ENCODE measurements around the gene CINP. TPM values are rescaled to one million over a fixed set of nuclear protein-coding genes. Genes with fewer than 3 reads are reported as not detected.
A peak's percentile ranks its signal among the peaks of the same experiment; 100 is the strongest.

Gene CINP
- total and polyA plus RNA-seq, 7 donors = 22.5 to 42.4 (median 33.5) TPM

DNA sequence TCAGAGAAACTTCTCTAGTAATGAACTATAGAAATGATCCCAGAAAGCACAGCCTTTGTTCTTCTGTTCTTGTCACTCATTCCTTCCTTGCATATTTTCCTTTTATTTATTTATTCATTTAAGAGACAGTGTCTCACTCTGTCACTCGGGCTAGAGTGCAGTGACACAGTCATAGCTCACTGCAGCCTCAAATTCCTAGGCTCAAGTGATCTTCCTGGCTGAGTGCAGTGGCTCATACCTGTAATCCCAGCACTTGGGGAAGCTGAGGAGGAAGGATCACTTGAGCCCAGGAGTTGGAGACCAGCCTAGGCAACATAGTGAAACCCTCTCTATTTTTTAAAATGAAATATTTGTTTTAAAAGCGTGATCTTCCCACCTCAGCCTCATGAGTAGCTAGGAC is 11.6 kb upstream of the CINP start:
- ATAC-seq = peak; percentile 48 to 70 (median 48)

DNA sequence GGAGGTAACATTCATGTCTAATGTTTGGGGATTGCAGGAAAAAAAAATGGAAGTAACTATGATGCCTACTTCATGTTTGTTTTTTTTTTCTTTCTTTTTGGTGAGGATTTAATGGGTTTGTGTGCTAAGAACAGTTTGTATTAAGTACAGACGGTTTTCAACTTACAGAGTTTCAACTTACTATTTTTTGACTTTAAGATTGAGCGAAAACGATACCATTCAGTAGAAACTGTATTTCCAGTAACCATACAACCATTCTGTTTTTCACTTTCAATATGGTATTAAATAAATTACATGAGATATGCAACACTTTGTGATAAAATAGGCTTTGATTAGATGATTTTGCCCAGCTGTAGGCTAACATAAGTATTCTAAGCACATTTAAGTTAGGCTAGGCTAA is 10.4 kb upstream of the CINP start:
- WGBS, 3 donors = 89 to 95% (median 93%) methylated on average over 3 of the region's 3 CpGs
- no peak for TF ChIP-seq CTCF (IDR thresholded peaks at IDR 0.05)
- intact Hi-C loops (cut with DNase I) = no loop called here
- H3K4me3 ChIP-seq = no peak overlapping the region
- H3K36me3 ChIP-seq (ENCODE audit: insufficient read depth in 1 of 2, low read depth in 1 of 2) = peaks cover 0 to 18% of the 10 kb centered on the region in 2 donors
- H3K27ac ChIP-seq = no peak overlapping the region
- no peaks in the 10 kb centered on the region for H3K9me3 ChIP-seq
- DNase-seq (no peak), ATAC-seq (no peak)
- H3K27me3 ChIP-seq (ENCODE audit: insufficient read depth in 3 of 3, low read length in 2 of 3) = no peaks in the 10 kb centered on the region
- H3K4me1 ChIP-seq = peaks cover 11% of the 10 kb centered on the region

More for the DNA sequence above, 11.6 kb upstream of the CINP start:
- Histone ChIP-seq H3K27me3 (ENCODE audit: insufficient read depth in 3 of 3, low read length in 2 of 3) (no peaks in the 10 kb centered on the region), H3K4me1 (peaks cover 11% of the 10 kb centered on the region), H3K36me3 (ENCODE audit: insufficient read depth in 1 of 2, low read depth in 1 of 2) (peaks cover 0 to 29% of the 10 kb centered on the region in 2 donors), H3K27ac (no peak overlapping the region), H3K4me3 (no peak overlapping the region), H3K9me3 (no peaks in the 10 kb centered on the region)
- no peak for TF ChIP-seq CTCF (IDR thresholded peaks at IDR 0.05)
- 57 to 71% (median 68%) methylated on average over 2 of the region's 2 CpGs for WGBS, 3 donors
- intact Hi-C loops (cut with DNase I) = no loop called here
- DNase-seq = no peak

DNA sequence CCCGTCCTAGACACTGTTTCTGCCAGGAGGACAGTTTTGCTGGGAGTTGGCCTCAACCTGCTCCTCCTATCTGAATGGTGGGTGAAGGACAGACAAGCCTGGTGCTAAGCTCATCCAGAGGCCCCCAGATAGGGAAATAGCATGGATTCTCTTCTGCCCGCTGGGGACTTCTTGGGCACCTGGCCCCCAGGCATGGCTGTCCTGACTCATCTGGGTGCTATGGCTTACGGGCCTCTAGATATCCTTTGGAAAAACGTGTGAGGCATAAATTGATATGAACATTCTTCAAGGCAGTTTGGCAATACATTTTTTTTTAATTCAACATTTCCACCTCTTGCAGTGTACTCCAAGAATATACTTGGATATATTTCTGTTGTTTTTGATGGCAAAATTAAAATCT is 8.7 kb upstream of the CINP start:
- H3K9me3 ChIP-seq = no peaks in the 10 kb centered on the region
- DNase-seq = no peak
- H3K4me3 ChIP-seq = no peak overlapping the region
- H3K27me3 ChIP-seq (ENCODE audit: insufficient read depth in 3 of 3, low read length in 2 of 3) = no peaks in the 10 kb centered on the region
- WGBS, 3 donors = 70 to 87% (median 84%) methylated on average over 4 of the region's 4 CpGs
- peak in 1 of 4 donors; percentile 31 for ATAC-seq
- H3K27ac ChIP-seq = no peak overlapping the region
- no peak for TF ChIP-seq CTCF (IDR thresholded peaks at IDR 0.05)
- H3K36me3 ChIP-seq (ENCODE audit: insufficient read depth in 1 of 2, low read depth in 1 of 2) = peaks cover 0 to under 1% of the 10 kb centered on the region in 2 donors
- H3K4me1 ChIP-seq = peaks cover 11% of the 10 kb centered on the region
- intact Hi-C loops (cut with DNase I) = no loop called here

- Histone ChIP-seq H3K36me3 (ENCODE audit: insufficient read depth in 1 of 2, low read depth in 1 of 2) (no peaks in the 10 kb centered on the region), H3K9me3 (no peaks in the 10 kb centered on the region), H3K4me3 (no peak overlapping the region), H3K4me1 (peaks cover 11% of the 10 kb centered on the region), H3K27ac (no peak overlapping the region), H3K27me3 (ENCODE audit: insufficient read depth in 3 of 3, low read length in 2 of 3) (no peaks in the 10 kb centered on the region)
- DNase-seq (no peak), ATAC-seq (no peak)
- no peak for TF ChIP-seq CTCF (IDR thresholded peaks at IDR 0.05)
- 76 to 79% (median 76%) methylated on average over 11 of the region's 11 CpGs for WGBS, 3 donors
- intact Hi-C loops (cut with DNase I) = no loop called here
Observed at GRCh38 chr14:102370305-102370809, 7.7 kb upstream of the CINP start.

Measured in psoas muscle (tissue), 8 donors.